ENCODE measurements around the gene CDADC1. TPM values are rescaled to one million over a fixed set of nuclear protein-coding genes. Genes with fewer than 3 reads are reported as not detected.

The CDADC1 gene
- total and polyA plus RNA-seq, 4 donors, result 3.0 to 6.1 (median 4.5) TPM

- TF ChIP-seq HNF4G (IDR thresholded peaks at IDR 0.05), result no peak
- TF ChIP-seq NR2F2 (IDR thresholded peaks at IDR 0.05), result no peak
- TF ChIP-seq FOXA2 (IDR thresholded peaks at IDR 0.05), result no peak
- no peak for TF ChIP-seq SP1 (IDR thresholded peaks at IDR 0.05)
- TF ChIP-seq GABPA (IDR thresholded peaks at IDR 0.05 in 1 of 2, conservative IDR thresholded peaks at IDR 0.05 in 1 of 2), result no peak
- no peaks in the 10 kb centered on the region for H3K36me3 ChIP-seq (ENCODE audit: control insufficient read depth in 4 of 4, insufficient read depth in 3 of 4, low read depth in 1 of 4, low read length in 3 of 4)
- no peak for DNase-seq (ENCODE audit: low spot score)
- peak overlapping the region; percentile 50 to 64 (median 50) for H3K4me3 ChIP-seq (ENCODE audit: low read depth in 1 of 3, low read length in 3 of 3)
- peaks cover 4 to 21% (median 11%) of the 10 kb centered on the region in 4 donors for H3K4me1 ChIP-seq (ENCODE audit: control insufficient read depth in 4 of 4, insufficient read depth in 4 of 4, low read length in 3 of 4)
- H3K27me3 ChIP-seq (ENCODE audit: control insufficient read depth in 4 of 4, insufficient read depth in 4 of 4, low read length in 3 of 4), result peaks cover 0 to 3% (median 0%) of the 10 kb centered on the region in 4 donors
- H3K27ac ChIP-seq (ENCODE audit: low read depth in 1 of 2, low read length in 2 of 2), result no peak overlapping the region
- WGBS, result 26% methylated on average over 17 of the region's 17 CpGs
- H3K9me3 ChIP-seq (ENCODE audit: control insufficient read depth in 4 of 4, low read length in 3 of 4), result peaks cover 0 to 3% (median 0%) of the 10 kb centered on the region in 4 donors
- no peak overlapping the region for H3K9ac ChIP-seq (ENCODE audit: low read depth in 1 of 2, low read length in 2 of 2)
These were observed 28.1 kb upstream of the CDADC1 start for GRCh38 chr13:49219647-49220035.

GRCh38 chr13:49220036-49220855 lies 27.5 kb upstream of the CDADC1 start, which contains the start of gene MLNR:
Gene MLNR, plus strand, starts transcription at chr13:49220338. Its CDS starts 0 bp downstream, at chr13:49220338.
- WGBS, result 8% methylated on average over 111 of the region's 111 CpGs
- peaks cover under 1 to 18% (median 9%) of the 10 kb centered on the region in 4 donors for H3K4me1 ChIP-seq (ENCODE audit: control insufficient read depth in 4 of 4, insufficient read depth in 4 of 4, low read length in 3 of 4)
- H3K27me3 ChIP-seq (ENCODE audit: control insufficient read depth in 4 of 4, insufficient read depth in 4 of 4, low read length in 3 of 4), result peaks cover 0 to 3% (median 0%) of the 10 kb centered on the region in 4 donors
- H3K9ac ChIP-seq (ENCODE audit: low read depth in 1 of 2, low read length in 2 of 2), result no peak within 1 kb of the TSS
- peak; percentile 40 for DNase-seq (ENCODE audit: low spot score)
- peaks cover 0 to 3% (median 0%) of the 10 kb centered on the region in 4 donors for H3K9me3 ChIP-seq (ENCODE audit: control insufficient read depth in 4 of 4, low read length in 3 of 4)
- no peak within 1 kb of the TSS for H3K27ac ChIP-seq (ENCODE audit: low read depth in 1 of 2, low read length in 2 of 2)
- no peaks in the 10 kb centered on the region for H3K36me3 ChIP-seq (ENCODE audit: control insufficient read depth in 4 of 4, insufficient read depth in 3 of 4, low read depth in 1 of 4, low read length in 3 of 4)
- H3K4me3 ChIP-seq (ENCODE audit: low read depth in 1 of 3, low read length in 3 of 3), result peak within 1 kb of the TSS; percentile 50 to 64 (median 50)
- TF ChIP-seq YY1 (IDR thresholded peaks at IDR 0.05) (no peak), ATF3 (IDR thresholded peaks at IDR 0.05) (no peak), FOXA2 (IDR thresholded peaks at IDR 0.05) (no peak), NR2F2 (IDR thresholded peaks at IDR 0.05) (no peak), ZBTB33 (IDR thresholded peaks at IDR 0.05) (no peak), HNF4G (IDR thresholded peaks at IDR 0.05) (no peak), REST (IDR thresholded peaks at IDR 0.05) (no peak)
- TF ChIP-seq, protein P1, sequence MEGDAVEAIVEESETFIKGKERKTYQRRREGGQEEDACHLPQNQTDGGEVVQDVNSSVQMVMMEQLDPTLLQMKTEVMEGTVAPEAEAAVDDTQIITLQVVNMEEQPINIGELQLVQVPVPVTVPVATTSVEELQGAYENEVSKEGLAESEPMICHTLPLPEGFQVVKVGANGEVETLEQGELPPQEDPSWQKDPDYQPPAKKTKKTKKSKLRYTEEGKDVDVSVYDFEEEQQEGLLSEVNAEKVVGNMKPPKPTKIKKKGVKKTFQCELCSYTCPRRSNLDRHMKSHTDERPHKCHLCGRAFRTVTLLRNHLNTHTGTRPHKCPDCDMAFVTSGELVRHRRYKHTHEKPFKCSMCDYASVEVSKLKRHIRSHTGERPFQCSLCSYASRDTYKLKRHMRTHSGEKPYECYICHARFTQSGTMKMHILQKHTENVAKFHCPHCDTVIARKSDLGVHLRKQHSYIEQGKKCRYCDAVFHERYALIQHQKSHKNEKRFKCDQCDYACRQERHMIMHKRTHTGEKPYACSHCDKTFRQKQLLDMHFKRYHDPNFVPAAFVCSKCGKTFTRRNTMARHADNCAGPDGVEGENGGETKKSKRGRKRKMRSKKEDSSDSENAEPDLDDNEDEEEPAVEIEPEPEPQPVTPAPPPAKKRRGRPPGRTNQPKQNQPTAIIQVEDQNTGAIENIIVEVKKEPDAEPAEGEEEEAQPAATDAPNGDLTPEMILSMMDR (IDR thresholded peaks at IDR 0.05; ENCODE audit: low read depth, low read length, missing input control), result peak; percentile 1
